ENCODE data around the gene SFXN2. TPM values are rescaled to one million over a fixed set of nuclear protein-coding genes. Genes with fewer than 3 reads are reported as not detected.
A peak's percentile ranks its signal among the peaks of the same experiment; 100 is the strongest.

SFXN2 gene
- total RNA-seq, 4 donors from 2014 or later: 4.3 to 7.9 (median 5.0) TPM

DNA sequence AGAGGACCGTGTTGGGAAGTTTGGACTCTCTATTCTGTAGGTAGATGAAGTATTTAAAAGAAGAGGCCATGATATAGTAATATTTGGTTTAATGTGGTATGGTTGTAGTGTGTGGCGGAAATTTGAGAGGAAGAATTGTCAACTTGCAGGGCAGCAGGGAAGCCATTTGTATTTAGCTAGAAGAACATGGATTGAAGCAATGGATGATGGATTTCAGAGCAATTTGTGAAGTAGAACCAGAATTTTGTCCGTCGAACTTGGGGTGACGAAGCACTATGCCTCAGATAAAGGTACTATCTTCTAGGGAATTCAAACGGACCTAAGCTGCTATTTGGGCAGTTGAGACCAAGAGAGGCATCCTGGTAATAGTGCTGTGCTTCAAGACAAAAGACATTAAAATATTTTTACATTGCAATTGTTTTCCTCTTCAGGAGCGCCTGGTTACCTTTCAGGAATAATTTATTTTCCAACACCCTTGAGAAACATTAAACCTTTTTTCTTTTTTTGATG lies 28.7 kb downstream of the SFXN2 start:
- ATAC-seq (ENCODE audit: low FRiP score) (no peak), DNase-seq (ENCODE audit: low spot score) (no peak)
- no peak for TF ChIP-seq CTCF (IDR thresholded peaks at IDR 0.05)

DNA sequence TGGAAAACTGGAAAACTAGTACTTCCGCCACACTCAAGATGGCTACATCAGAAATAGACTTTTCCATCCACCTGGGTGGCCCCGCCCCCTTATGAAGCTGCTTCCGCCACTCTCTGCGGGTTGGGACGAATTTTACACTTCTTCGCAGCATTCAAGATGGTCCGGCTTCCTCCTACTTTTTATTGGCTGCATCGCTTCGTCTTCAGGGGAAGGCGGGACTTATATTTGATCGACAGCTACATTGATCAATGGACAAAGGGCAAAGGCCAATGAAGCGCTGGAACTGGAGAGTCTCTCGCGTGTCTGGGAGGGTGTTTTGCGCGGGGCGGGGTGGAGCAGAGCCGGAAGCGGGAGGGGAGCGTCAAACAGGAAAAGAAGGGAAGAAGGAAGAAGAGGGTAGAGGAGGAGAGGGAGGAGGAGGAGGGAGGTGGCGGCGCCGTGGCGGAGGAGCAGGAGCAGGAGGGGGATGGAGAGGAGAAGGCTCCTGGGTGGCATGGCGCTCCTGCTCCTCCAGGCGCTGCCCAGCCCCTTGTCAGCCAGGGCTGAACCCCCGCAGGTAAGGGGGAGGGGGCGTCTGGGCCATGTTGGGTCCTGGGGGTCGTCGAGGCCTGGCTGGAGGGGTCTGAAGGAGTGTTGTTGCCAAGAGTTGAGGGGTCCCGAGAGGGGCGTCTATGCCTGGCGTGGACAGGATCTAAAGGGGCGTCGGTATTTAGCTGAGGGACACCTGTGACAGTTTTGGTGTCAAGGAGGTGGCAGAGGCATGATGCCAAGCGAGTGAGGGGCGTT lies 29.3 kb downstream of the SFXN2 start, which contains the start of gene WBP1L:
Gene WBP1L, plus strand, starts transcription at position 361 of the 786 bp plus-strand sequence. Its CDS starts 106 bp downstream, at position 467.
- no peak for TF ChIP-seq CTCF (IDR thresholded peaks at IDR 0.05)
- ATAC-seq (ENCODE audit: low FRiP score): peak; percentile 98
- peak; percentile 84 for DNase-seq (ENCODE audit: low spot score)

GRCh38 chr10:102744374-102745051 lies 30.1 kb downstream of the SFXN2 start:
- no peak for TF ChIP-seq CTCF (IDR thresholded peaks at IDR 0.05)
- ATAC-seq (ENCODE audit: low FRiP score): peak; percentile 19
- DNase-seq (ENCODE audit: low spot score): no peak

DNA sequence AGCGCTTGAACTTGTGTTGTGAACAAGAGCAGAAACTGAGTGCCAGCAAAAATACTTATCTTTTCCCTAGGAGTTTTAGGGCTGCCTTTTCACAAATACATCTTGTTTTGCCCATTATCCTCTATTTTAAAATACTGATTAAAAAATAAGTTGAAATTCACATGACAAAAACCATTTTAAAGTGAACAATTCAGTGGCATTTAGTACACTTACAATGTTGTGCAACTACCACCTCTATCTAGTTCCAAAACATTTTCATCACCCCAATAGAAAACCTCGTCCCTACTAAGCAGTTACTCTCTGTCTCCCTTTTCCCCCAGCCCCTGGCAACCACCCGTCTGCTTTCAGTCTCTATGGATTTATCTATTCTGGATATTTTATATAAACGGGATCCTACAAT lies 30.7 kb downstream of the SFXN2 start:
- no peak for DNase-seq (ENCODE audit: low spot score)
- ATAC-seq (ENCODE audit: low FRiP score): no peak
- TF ChIP-seq CTCF (IDR thresholded peaks at IDR 0.05): no peak

DNA sequence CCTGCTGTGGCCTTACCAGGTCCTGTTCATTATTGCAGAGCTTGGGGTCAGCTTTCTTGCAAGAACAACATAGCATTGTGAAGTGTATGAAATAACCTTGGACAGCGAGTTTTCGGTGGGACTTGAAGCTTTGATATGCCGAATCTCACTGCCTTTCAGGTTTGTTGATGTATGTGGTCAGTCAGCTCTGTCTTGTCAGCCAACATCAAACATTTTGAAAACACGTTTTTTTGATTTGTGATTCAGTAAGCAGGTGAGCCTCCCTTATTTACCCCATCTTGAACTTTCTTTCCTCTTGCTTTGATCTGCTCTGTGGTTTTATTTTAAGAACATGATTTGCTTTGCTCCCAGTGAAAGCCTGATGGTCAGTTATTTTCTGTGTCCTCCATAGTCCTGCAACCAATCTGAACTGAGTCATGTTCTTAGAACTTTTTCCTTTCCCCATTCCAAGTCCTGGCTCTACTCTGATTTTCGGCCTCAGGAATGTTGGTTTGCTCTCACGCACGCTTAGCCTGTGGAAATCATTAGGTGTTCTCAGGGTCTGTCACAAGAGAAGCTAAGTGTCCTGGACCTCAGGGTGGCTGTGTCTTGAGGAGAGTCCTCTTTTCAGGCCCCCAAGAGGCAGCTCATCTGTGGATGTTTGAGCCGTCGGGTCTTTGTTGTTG lies 38.0 kb downstream of the SFXN2 start:
- DNase-seq (ENCODE audit: low spot score) (no peak), ATAC-seq (ENCODE audit: low FRiP score) (peak; percentile 83)
- TF ChIP-seq CTCF (IDR thresholded peaks at IDR 0.05): no peak

DNA sequence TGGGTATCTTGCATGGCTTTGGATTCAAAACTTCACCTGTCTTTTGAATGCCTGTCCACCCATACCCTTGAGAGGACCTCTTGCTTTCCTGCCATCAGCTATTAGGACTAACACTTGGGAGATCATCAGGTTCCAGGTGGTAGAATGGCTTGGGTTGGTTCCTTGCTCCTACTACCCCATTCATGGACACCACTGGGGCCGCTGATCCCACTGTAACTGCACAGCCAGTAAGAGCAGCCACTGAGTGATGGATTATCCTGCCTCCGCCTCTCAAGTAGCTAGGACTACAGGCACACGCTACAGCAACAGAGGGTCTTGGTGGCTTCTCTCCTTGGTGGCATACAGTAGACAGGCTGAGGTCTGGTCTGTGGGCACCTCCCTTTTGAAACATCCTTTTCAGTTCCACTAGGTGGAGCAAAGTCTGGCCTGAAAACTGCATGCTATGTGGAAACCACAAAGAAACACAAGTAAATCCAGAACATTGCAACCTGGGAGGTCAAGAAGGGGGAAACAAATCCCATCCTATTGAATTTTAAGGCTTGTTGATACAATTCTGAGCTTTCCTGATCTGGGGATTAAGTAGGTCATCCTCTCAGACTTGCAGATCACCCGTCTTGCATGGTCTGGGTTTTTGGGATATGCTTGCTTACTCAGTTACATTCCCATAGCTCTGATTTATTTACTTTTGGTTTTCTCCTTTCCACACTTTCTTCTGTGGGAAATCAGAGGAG lies 38.7 kb downstream of the SFXN2 start:
- DNase-seq (ENCODE audit: low spot score) (no peak), ATAC-seq (ENCODE audit: low FRiP score) (peak; percentile 43)
- TF ChIP-seq CTCF (IDR thresholded peaks at IDR 0.05): no peak

All from omental fat pad (tissue), 4 donors.